K562 treated with DMSO at 1 percent for 12 hours (cell line): ENCODE data around the gene KLK10. TPM values are rescaled to one million over a fixed set of nuclear protein-coding genes. Genes with fewer than 3 reads are reported as not detected.

Source experiments
- total RNA-seq: library from RNA; unstranded; fragments of 300-600 nt; gene quantifications from 2 replicates; pipeline ENCODE4 v1.2.3, GENCODE V29; 2022; ENCODE audit not compliant: insufficient read depth

KLK10 gene, protein sequence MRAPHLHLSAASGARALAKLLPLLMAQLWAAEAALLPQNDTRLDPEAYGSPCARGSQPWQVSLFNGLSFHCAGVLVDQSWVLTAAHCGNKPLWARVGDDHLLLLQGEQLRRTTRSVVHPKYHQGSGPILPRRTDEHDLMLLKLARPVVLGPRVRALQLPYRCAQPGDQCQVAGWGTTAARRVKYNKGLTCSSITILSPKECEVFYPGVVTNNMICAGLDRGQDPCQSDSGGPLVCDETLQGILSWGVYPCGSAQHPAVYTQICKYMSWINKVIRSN
- not detected in 2 replicates for total RNA-seq

DNA sequence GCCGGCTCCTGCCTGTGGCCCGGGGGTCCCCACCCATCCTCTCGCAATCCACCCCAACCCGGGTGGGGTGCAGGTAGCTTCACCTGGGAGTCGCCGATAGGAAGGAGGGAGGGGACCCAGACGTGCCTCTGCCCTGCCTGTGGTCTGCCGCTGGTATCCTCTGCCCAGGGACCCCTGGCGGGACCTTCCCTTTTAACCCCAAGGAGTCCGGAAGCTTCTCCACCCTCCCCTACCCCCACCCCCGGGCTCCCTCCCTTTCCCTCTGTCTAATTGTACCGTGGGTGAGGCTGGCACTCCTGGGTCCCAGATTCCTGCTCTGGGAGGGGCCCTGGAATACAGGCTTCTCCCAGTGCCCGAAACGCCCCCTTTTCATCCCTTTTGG, at the start of gene KLK10:
KLK10 (minus strand) TSS at position 166 of the 382 bp plus-strand sequence. CDS start 579 bp downstream, outside the sequence.

DNA sequence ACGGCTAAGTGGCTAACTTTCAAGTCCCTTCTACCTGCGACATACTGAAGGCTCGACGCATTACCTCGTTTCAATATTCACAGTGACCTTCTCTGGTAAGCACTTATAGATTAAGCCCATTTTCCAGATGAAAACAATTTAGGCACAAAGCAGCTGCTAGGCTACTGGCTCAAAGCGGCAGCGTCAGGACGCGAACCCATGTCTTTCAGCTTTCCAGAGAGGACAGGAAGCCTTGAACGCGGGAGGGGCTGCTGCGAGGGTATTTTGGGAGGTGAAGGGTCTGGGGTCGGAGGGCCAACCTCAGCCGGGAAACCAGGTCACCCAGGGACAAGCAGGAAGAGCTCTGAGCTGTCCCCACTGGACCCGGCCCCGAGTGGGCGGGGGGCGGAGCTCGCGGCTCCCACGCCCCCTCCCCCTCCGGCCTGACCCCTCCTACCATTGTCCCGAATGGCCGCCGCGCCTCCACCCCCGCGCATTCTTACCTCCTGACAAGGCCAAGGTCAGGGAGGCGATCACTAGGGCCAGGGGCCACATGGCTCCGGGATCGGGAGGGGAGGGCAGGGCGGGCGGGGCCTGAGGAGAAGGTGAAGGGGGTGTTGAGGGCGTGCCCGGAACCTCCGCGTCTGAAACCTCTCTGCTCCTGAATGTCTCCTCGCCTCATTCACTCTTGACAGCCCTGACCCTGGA, 45.2 kb upstream of the KLK10 start, which contains the start of gene KLK13:
KLK13 (minus strand) TSS at position 559 of the 687 bp plus-strand sequence; CDS start at position 534, 25 bp downstream.

DNA sequence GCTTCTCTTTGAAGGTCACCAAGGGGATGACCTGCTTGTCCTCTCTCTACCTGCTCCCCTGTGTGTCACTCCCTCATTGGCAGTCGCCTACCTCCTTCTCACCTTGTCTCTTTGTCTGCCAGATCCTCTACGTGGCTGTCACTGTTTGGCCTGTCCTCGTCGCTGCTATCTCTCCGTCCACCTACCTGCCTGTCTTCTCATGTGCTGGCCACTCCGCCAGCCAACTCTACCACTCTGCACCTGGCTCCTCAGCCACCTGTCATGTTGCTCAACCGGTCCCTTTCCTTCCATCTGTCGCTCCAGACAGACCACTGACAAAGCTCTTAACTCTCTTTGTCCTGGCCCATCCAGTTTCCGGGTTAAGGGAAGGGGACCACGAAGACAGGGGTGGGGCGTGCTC, 15.2 kb upstream of the KLK10 start, which contains the start of gene KLK12:
KLK12 (minus strand) TSS at position 299 of the 400 bp plus-strand sequence. CDS start 381 bp downstream, outside the sequence.

GRCh38 chr19:51026554-51026831, 7.0 kb upstream of the KLK10 start, which contains the start of gene KLK11:
Gene KLK11, minus strand, starts transcription at chr19:51026616. Its CDS starts 985 bp downstream, at chr19:51025631.

DNA sequence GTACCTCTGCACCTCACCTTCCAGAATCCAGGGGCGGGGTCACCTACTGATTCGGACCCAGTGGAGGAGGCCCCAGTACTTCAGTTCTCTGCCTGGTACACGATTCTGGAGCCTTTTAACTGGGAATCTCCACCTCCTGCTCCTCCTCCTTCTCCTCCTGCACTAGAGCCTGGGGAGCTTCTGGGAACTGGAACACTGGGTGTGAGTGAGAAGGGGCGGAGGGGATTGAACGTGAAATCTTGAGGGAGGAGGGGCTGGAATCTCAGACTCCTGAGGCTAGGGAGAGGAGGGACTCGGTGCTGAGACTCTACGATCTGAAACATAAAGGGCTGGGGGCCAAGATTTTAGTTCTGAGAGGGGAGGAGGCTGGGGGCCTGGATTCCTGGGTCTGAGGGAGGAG, 18.0 kb downstream of the KLK10 start, which contains the start of gene KLK8:
KLK8 (minus strand) TSS at position 90 of the 400 bp plus-strand sequence. CDS start 437 bp downstream, outside the sequence.

GRCh38 chr19:50983625-50984292, 35.8 kb downstream of the KLK10 start, which contains the start of gene KLK7:
Gene KLK7, minus strand, starts transcription at chr19:50983917. Its CDS starts 1,518 bp downstream, at chr19:50982399.

DNA sequence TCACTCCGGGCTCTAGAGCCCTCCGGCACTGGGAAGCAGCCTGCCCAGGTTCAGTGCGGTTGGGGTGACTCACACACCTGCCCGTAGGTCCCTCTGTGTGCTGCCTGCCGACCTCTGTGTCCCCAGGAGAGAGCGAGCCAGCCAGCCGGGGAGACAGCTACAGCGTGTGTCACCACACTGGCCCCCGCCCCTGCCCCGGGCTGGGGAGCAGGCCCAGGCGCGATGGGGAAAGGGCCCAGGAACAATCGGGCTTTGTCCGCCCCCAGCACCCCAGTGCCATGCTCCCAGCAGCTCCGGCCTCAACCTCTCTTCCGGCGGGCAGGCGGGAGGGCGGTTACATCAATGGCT, 50.1 kb downstream of the KLK10 start, which contains the start of gene KLK6:
KLK6 (minus strand) TSS at position 179 of the 348 bp plus-strand sequence. CDS start 1,487 bp downstream, outside the sequence.

Other genes starting within 250 kb of the KLK10 start
- gene GPR32, start 249.2 kb downstream of the KLK10 start, total RNA-seq = not detected in 2 replicates
- not detected in 2 replicates for gene ACP4, start 229.3 kb downstream of the KLK10 start, total RNA-seq
- gene KLK1, start 195.9 kb downstream of the KLK10 start, total RNA-seq = 18.4 and 21.5 TPM in 2 replicates
- not detected in 2 replicates for gene KLK15, start 186.1 kb downstream of the KLK10 start, total RNA-seq
- gene KLK3, start 164.8 kb downstream of the KLK10 start, total RNA-seq = not detected in 2 replicates
- not detected in 2 replicates for gene KLK2, start 146.3 kb downstream of the KLK10 start, total RNA-seq
- gene KLK4, start 108.3 kb downstream of the KLK10 start, total RNA-seq = not detected in 2 replicates
- not detected in 2 replicates for gene KLK5, start 66.7 kb downstream of the KLK10 start, total RNA-seq
- not detected in 2 replicates for gene KLK6, start 50.1 kb downstream of the KLK10 start, total RNA-seq
- not detected in 2 replicates for gene KLK7, start 35.8 kb downstream of the KLK10 start, total RNA-seq
- gene KLK8, start 18.1 kb downstream of the KLK10 start, total RNA-seq = not detected in 2 replicates
- not detected in 2 replicates for gene KLK11, start 6.9 kb upstream of the KLK10 start, total RNA-seq
- gene KLK12, start 15.3 kb upstream of the KLK10 start, total RNA-seq = not detected in 2 replicates
- 1.7 and 2.0 TPM in 2 replicates for gene KLK13, start 45.4 kb upstream of the KLK10 start, total RNA-seq
- not detected in 2 replicates for gene KLK14, start 63.2 kb upstream of the KLK10 start, total RNA-seq
- gene CTU1, start 88.7 kb upstream of the KLK10 start, total RNA-seq = 13.7 and 31.1 TPM in 2 replicates
- 0.69 TPM in 1 of 2 replicates, not detected in the other for gene SIGLEC9, start 105.2 kb upstream of the KLK10 start, total RNA-seq
- gene SIGLEC7, start 122.6 kb upstream of the KLK10 start, total RNA-seq = not detected in 2 replicates
- gene CD33, start 205.4 kb upstream of the KLK10 start, total RNA-seq = 69.7 and 75.9 TPM in 2 replicates
- not detected in 2 replicates for gene SIGLECL1, start 231.4 kb upstream of the KLK10 start, total RNA-seq